GM18519 (cell line): ENCODE data around the gene SPDYE3.

ENCODE experiments used
- ATAC-seq: cut with Tn5 transposase; IDR thresholded peaks from one replicate; pipeline ENCODE4 v1.9.1; 2021; ENCODE audit warnings: mild to moderate bottlenecking, moderate library complexity; ENCODE audit not compliant: unreplicated experiment, low FRiP score

The SPDYE3 gene

DNA sequence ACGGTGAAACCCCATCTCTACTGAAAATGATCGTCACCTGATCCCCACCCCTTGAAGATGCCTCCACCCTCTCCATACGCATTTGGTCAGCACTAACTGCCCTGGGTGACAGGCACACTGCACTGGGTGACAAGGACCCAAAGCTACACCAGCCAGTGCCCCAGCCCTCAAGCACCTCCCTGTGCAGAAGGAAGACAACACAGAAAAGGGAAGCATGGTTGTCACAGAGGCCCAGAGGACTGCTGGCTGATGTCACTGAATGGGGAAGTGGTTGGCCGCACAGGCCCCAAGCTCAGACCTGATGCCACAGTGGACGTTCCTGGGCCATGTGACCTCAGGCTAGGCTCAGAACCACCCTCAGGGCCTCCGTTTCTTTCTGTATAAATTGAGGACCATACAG is 61.6 kb downstream of the SPDYE3 start:
- ATAC-seq: peak; percentile 32

DNA sequence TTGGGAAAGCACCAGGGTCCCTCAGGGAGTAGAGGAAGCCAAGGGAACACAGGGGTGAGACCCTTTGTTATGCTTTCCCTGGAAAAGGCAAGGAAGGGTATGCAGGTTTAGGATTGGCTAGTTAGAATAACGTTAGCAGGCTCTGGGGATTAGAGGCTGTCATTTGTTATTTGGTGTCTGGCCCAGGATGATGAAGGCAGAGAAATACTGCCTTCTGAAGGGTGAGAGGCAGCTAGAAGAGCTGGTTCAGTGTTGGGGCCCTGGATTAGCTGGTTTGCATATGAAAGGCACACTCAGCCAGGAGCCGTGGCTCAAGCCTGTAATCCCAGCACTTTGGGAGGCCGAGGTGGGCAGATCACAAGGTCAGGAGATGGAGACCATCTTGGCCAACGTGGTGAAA is 62.8 kb downstream of the SPDYE3 start:
- ATAC-seq: no peak

DNA sequence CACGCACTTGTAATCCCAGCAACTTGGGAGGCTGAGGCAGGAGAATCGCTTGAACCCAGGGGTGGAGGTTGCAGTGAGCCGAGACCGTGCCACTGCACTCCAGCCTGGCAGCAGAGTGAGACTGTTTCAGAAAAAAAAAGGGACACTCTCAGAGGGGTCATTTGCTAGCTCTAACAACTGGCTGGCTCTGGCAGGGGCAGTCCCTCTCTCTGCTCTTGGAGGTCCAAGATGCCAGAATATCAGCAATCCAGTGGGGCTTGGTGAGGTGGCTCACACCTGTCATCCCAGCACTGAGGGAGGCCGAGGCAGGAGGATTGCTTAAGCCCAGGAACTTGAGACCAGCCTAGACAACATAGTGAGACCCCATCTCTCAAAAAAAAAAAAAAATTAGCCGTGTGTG is 63.2 kb downstream of the SPDYE3 start:
- no peak for ATAC-seq

DNA sequence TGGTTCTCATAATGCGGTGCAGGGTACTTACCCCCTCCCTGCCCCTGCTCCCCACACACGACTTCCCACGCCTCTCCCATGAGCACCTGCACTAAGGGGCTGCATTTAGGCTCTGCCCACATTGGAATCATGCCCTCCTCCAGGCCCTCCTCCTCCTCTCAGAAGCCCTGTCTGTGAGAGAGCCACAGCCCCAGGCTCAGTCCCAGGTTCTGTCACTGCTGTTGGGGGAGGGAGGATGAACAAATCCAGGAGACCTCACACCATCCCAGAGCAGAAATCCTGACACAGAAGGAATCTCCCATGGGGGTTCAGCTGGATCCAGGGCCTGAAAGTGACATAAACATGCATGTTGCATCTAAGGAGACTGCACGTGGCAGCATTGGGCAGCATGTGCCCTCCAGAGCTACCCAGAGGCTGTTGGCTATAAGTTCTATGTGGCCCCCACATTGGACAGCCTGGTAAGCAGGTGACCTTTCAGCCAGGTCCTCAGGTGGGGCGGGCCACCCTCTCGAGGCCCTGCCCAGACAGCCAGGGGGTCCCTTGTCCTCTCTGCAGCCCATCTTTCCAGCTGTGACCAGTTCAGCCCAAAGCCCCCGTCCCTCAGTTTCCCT is 64.2 kb downstream of the SPDYE3 start:
- ATAC-seq: no peak
